GM23248 (cell line): ENCODE data around the gene NOL4L.

Experiments used
- EZH2 ChIP-seq: fragments of 200-600 bp; sonication (generic); IDR thresholded peaks from 2 replicates; pipeline ENCODE4 v1.6.1; 2018; ENCODE audit warnings: antibody characterized with exemption, mild to moderate bottlenecking; ENCODE audit not compliant: insufficient read depth, poor library complexity, severe bottlenecking
- EZH2phosphoT487 ChIP-seq: fragments of 200-600 bp; sonication (generic); IDR thresholded peaks from 2 replicates; pipeline ENCODE4 v1.6.1; 2018; ENCODE audit warnings: antibody characterized with exemption, moderate library complexity, mild to moderate bottlenecking, low read depth; ENCODE audit not compliant: insufficient read depth

- TF ChIP-seq EZH2 (no peak), EZH2phosphoT487 (no peak)
Observed at GRCh38 chr20:32447136-32448027, 137.8 kb downstream of the NOL4L start.
